Tibial nerve (tissue), 4 donors: ENCODE results near the gene OR6S1. TPM values are rescaled to one million over a fixed set of nuclear protein-coding genes. Genes with fewer than 3 reads are reported as not detected.

Experiments used
- DNase-seq, 2 donors: peaks; one replicate each; pipeline ENCODE4 v3.0.0-alpha.2; 2019; ENCODE audit warnings: low spot score in 2 of 2
- H3K27ac ChIP-seq, 4 donors: fragments of 200-600 bp; sonication (generic) in 3 of 4; one replicate each; pipeline ENCODE4 v1.5.1; 2017 to 2019; ENCODE audit warnings: mild to moderate bottlenecking in 1 of 4
- H3K27me3 ChIP-seq, 2 donors: fragments of 200-600 bp; sonication (generic) in 1 of 2; one replicate each; pipeline versions ENCODE4 v1.5.1 to v1.6.0; 2017 to 2019
- H3K36me3 ChIP-seq, 3 donors: fragments of 200-600 bp; sonication (generic); one replicate each; pipeline ENCODE4 v1.5.1; 2018 to 2019
- H3K4me1 ChIP-seq, 4 donors: fragments of 200-600 bp; sonication (generic) in 3 of 4; one replicate each; pipeline ENCODE4 v1.5.1; 2017 to 2019
- H3K4me3 ChIP-seq, 4 donors: fragments of 200-600 bp; sonication (generic) in 3 of 4; one replicate each; pipeline ENCODE4 v1.5.1; 2017 to 2019; ENCODE audit warnings: mild to moderate bottlenecking in 1 of 4, moderate library complexity in 1 of 4
- H3K9me3 ChIP-seq, 4 donors: fragments of 200-600 bp; sonication (generic) in 3 of 4; one replicate each; pipeline ENCODE4 v1.5.1; 2017 to 2019
- EP300 ChIP-seq, 2 donors: sonication (generic); formaldehyde crosslinking; IDR thresholded peaks; one replicate each; pipeline ENCODE4 v1.6.1; 2017; ENCODE audit warnings: antibody characterized with exemption in 2 of 2, mild to moderate bottlenecking in 1 of 2
- POLR2A ChIP-seq, 2 donors: fragments of 450-650 bp; IDR thresholded peaks; one replicate each; pipeline ENCODE4 v1.6.1; 2017; ENCODE audit warnings: antibody characterized with exemption in 2 of 2, mild to moderate bottlenecking in 2 of 2, moderate library complexity in 2 of 2
- WGBS, 2 donors: methylation state at CpG; one replicate each; pipeline ENCODE4 v1.1.5; 2018; 5-methylcytosine and 5-hydroxymethylcytosine counted together
- total RNA-seq, 4 donors: library from RNA; depleted of rRNA; stranded (reverse); fragments of >200 nt; gene quantifications; one replicate each; pipeline ENCODE4 v1.1.0, GENCODE V29; 2016
- TF ChIP-seq, protein P1 (sequence below), 5 experiments: fragments of 200-600 bp in 3 of 5; fragments of 450-650 bp in 2 of 5; sonication (generic) in 3 of 5; IDR thresholded peaks; one replicate each; pipeline ENCODE4 v1.5.1; 2016 to 2019; ENCODE audit warnings: antibody characterized with exemption in 5 of 5, mild to moderate bottlenecking in 3 of 5, moderate library complexity in 2 of 5

OR6S1 gene
- total RNA-seq, 4 donors from 2014 or later = not detected

DNA sequence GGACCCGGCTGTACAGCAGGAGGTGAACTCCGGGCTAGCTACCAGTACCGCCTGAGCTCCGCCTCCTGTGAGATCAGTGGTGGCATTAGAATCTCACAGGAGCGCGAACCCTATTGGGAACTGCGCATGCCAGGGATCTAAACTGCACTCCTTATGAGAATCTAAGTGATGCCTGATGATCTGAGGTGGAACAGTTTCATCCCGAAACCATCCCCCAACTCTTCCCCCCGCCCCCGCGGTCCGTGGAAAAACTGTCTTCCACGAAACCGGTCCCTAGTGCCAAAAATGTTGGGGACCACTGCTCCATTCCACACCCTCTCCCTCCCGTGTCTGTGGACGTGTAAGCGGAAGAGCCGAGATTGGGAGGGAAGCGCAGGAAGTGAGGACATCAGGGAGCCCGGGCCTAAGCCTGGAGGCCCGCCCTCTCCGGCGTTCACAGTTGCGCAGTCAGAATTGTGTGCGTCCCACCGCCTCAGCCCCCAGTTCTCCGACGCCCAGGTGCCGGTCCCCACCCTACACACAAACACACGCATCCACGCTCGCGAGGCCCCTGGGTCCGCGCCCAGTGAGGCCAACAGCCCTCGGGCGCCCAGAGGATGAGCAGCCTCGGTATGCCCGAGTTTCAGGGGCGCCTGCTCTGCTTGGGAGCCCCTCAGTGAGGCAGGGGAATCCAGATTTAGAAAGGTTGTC, 41.1 kb upstream of the OR6S1 start:
- Histone ChIP-seq H3K4me1 (peaks cover 0 to 38% (median 26%) of the 10 kb centered on the region in 4 donors), H3K4me3 (peak overlapping the region; percentile 65 to 94 (median 84)), H3K9me3 (no peaks in the 10 kb centered on the region), H3K27ac (peak overlapping the region; percentile 98 to 100 (median 100)), H3K36me3 (no peaks in the 10 kb centered on the region), H3K27me3 (no peaks in the 10 kb centered on the region)
- 0 to 1% methylated on average over 30 to 37 of the region's 40 CpGs for WGBS, 2 donors
- TF ChIP-seq POLR2A (IDR thresholded peaks at IDR 0.05) = peak; percentile 94 to 99
- peak; percentile 16 to 100 for TF ChIP-seq EP300 (IDR thresholded peaks at IDR 0.05)
- TF ChIP-seq, protein P1, sequence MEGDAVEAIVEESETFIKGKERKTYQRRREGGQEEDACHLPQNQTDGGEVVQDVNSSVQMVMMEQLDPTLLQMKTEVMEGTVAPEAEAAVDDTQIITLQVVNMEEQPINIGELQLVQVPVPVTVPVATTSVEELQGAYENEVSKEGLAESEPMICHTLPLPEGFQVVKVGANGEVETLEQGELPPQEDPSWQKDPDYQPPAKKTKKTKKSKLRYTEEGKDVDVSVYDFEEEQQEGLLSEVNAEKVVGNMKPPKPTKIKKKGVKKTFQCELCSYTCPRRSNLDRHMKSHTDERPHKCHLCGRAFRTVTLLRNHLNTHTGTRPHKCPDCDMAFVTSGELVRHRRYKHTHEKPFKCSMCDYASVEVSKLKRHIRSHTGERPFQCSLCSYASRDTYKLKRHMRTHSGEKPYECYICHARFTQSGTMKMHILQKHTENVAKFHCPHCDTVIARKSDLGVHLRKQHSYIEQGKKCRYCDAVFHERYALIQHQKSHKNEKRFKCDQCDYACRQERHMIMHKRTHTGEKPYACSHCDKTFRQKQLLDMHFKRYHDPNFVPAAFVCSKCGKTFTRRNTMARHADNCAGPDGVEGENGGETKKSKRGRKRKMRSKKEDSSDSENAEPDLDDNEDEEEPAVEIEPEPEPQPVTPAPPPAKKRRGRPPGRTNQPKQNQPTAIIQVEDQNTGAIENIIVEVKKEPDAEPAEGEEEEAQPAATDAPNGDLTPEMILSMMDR (IDR thresholded peaks at IDR 0.05) = peak in 2 of 5 experiments; percentile 13 to 36
- peak; percentile 83 to 86 for DNase-seq

DNA sequence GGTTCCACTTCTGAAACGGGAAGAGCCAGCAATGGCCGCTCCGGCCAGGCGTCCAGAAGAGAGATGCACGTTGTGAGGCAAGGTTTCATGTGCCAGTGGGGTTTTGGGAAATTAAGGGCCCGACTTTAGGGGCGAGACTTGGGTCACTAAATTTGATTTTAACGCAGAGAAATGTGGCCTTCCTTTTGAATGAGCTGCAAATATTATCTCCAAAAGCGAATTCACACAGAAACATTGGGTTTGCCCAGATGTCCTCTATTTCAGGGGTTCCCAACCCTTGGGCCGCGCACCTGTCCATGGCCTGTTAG, 40.6 kb upstream of the OR6S1 start:
- DNase-seq = no peak
- no peaks in the 10 kb centered on the region for H3K9me3 ChIP-seq
- H3K27me3 ChIP-seq = no peaks in the 10 kb centered on the region
- H3K4me3 ChIP-seq = peak overlapping the region; percentile 65 to 94 (median 84)
- TF ChIP-seq, protein P1 (IDR thresholded peaks at IDR 0.05) = no peak
- TF ChIP-seq EP300 (IDR thresholded peaks at IDR 0.05) = no peak
- TF ChIP-seq POLR2A (IDR thresholded peaks at IDR 0.05) = no peak
- peaks cover 0 to 33% (median 24%) of the 10 kb centered on the region in 4 donors for H3K4me1 ChIP-seq
- WGBS, 2 donors = 0% methylated on average over 10 to 11 of the region's 11 CpGs
- no peaks in the 10 kb centered on the region for H3K36me3 ChIP-seq
- peak overlapping the region; percentile 98 to 100 (median 100) for H3K27ac ChIP-seq

DNA sequence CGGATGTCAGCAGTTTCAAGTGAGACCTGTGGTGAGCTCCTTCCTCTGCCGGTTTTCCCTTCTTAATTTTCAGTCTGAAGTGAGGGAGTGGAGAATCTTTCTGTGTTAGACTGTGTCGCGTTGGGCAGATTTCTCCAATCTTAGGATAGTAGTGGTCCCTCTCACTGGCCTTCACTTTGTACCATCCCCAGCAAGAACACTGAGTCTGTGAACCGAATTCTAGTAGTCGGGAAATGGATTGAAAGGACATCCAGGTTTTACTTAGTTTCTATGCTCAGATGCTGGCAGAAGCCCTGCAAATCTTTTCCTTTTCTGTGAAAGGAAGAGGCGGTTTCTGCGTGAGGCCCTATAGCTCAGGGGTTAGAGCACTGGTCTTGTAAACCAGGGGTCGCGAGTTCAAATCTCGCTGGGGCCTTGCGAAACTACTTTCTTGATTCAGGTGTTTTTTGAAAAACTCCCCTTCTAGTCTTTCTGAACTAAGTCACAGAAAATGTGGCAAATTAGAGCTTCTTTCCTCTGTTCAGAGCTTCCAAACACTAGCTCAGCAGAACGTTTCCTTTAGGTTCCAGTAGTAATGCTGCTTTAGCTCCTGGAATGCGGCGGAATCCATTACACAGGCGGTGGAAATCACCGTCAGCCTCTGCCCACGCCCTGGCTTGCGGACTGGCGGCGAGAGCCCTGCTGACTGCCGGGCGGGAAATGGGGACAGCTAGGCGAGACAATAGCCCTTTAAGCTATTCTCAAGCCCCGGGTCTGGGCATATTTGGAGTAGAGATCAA, 40.0 kb upstream of the OR6S1 start:
- H3K27ac ChIP-seq = peak overlapping the region; percentile 98 to 100 (median 100)
- no peaks in the 10 kb centered on the region for H3K9me3 ChIP-seq
- TF ChIP-seq EP300 (IDR thresholded peaks at IDR 0.05) (peak in 1 of 2 donors; percentile 48), POLR2A (IDR thresholded peaks at IDR 0.05) (no peak)
- peak; percentile 79 to 92 for DNase-seq
- H3K4me3 ChIP-seq = peak overlapping the region; percentile 65 to 94 (median 84)
- H3K36me3 ChIP-seq = no peaks in the 10 kb centered on the region
- no peaks in the 10 kb centered on the region for H3K27me3 ChIP-seq
- H3K4me1 ChIP-seq = peaks cover 0 to 27% (median 19%) of the 10 kb centered on the region in 4 donors
- 0% methylated on average over 25 of the region's 25 CpGs for WGBS, 2 donors

GRCh38 chr14:20680843-20681347, 39.4 kb upstream of the OR6S1 start:
- no peak for DNase-seq
- peak overlapping the region; percentile 98 to 100 (median 100) for H3K27ac ChIP-seq
- TF ChIP-seq, protein P1 (IDR thresholded peaks at IDR 0.05) = no peak
- TF ChIP-seq POLR2A (IDR thresholded peaks at IDR 0.05) (no peak), EP300 (IDR thresholded peaks at IDR 0.05) (no peak)
- H3K36me3 ChIP-seq = no peaks in the 10 kb centered on the region
- peak overlapping the region; percentile 65 to 94 (median 84) for H3K4me3 ChIP-seq
- H3K9me3 ChIP-seq = no peaks in the 10 kb centered on the region
- peaks cover 0 to 21% (median 13%) of the 10 kb centered on the region in 4 donors for H3K4me1 ChIP-seq
- no peaks in the 10 kb centered on the region for H3K27me3 ChIP-seq
- 12% methylated on average over 7 of the region's 7 CpGs for WGBS, 2 donors

- no peak for TF ChIP-seq EP300 (IDR thresholded peaks at IDR 0.05)
- TF ChIP-seq, protein P1 (IDR thresholded peaks at IDR 0.05) = no peak
- TF ChIP-seq POLR2A (IDR thresholded peaks at IDR 0.05) = no peak
- Histone ChIP-seq H3K27me3 (no peaks in the 10 kb centered on the region), H3K27ac (peak overlapping the region in 1 of 4 donors; percentile 100), H3K9me3 (no peaks in the 10 kb centered on the region), H3K36me3 (no peaks in the 10 kb centered on the region), H3K4me3 (no peak overlapping the region), H3K4me1 (peaks cover 0 to 16% (median 9%) of the 10 kb centered on the region in 4 donors)
- WGBS, 2 donors = 70 to 72% methylated on average over 8 of the region's 8 CpGs
- DNase-seq = no peak
These were observed 38.9 kb upstream of the OR6S1 start for GRCh38 chr14:20680363-20680762.
